HepG2 (cell line): Measurements from ENCODE around the gene RNASE8. TPM values are rescaled to one million over a fixed set of nuclear protein-coding genes. Genes with fewer than 3 reads are reported as not detected.

ENCODE experiments used
- HNRNPK ChIP-seq: fragments of 200-400 bp; formaldehyde crosslinking; IDR thresholded peaks from 2 replicates; pipeline ENCODE4 v1.6.1; 2018; ENCODE audit warnings: low read length, low read depth, moderate library complexity, mild to moderate bottlenecking; ENCODE audit not compliant: poor library complexity, severe bottlenecking
- HOMEZ ChIP-seq: IDR thresholded peaks from 2 replicates; pipeline ENCODE4 v1.6.1; 2016; ENCODE audit warnings: low read depth
- JUNB ChIP-seq: sonication (generic); formaldehyde crosslinking; IDR thresholded peaks from 2 replicates; pipeline ENCODE4 v1.8.0; 2022; ENCODE audit warnings: missing genetic modification reagents, mild to moderate bottlenecking, borderline replicate concordance
- KDM6A ChIP-seq: IDR thresholded peaks from 2 replicates; pipeline ENCODE4 v1.6.1; 2016; ENCODE audit warnings: low read depth
- MED8 ChIP-seq: sonication (generic); formaldehyde crosslinking; IDR thresholded peaks from 2 replicates; pipeline ENCODE4 v1.8.1; 2023; ENCODE audit warnings: mild to moderate bottlenecking, missing genetic modification reagents; ENCODE audit not compliant: insufficient replicate concordance
- POGZ ChIP-seq: sonication (generic); formaldehyde crosslinking; IDR thresholded peaks from 2 replicates; pipeline ENCODE4 v1.4.0; 2020; ENCODE audit warnings: mild to moderate bottlenecking, missing genetic modification reagents
- REXO4 ChIP-seq: sonication (generic); formaldehyde crosslinking; IDR thresholded peaks from 2 replicates; pipeline ENCODE4 v1.8.0; 2022; ENCODE audit warnings: missing genetic modification reagents, mild to moderate bottlenecking, borderline replicate concordance
- ZBTB7A ChIP-seq: sonication (generic); formaldehyde crosslinking; IDR thresholded peaks from 2 replicates; pipeline ENCODE4 v1.8.0; 2022; ENCODE audit warnings: mild to moderate bottlenecking, missing genetic modification reagents
- ZEB1 ChIP-seq: IDR thresholded peaks from 2 replicates; pipeline ENCODE4 v1.6.1; 2012; ENCODE audit warnings: mild to moderate bottlenecking, low read depth, inconsistent platforms; ENCODE audit not compliant: insufficient replicate concordance
- ZNF264 ChIP-seq: sonication (generic); formaldehyde crosslinking; IDR thresholded peaks from 2 replicates; pipeline ENCODE4 v1.4.0; 2020; ENCODE audit warnings: missing genetic modification reagents
- polyA plus RNA-seq, 8 experiments: library from polyadenylated mRNA; depleted of rRNA in 3 of 8; stranded (reverse) in 7 of 8; unstranded in 1 of 8; fragments of >200 nt; fragmentation: Illumina TruSeq in 4 of 8; extraction: Trizol in 4 of 8; gene quantifications; 2 replicates each; pipeline versions ENCODE4 v1.2.1 to v1.2.3, GENCODE V29; 2011 to 2016; ENCODE audit warnings: low read depth in 4 of 8, missing spikeins in 1 of 8, mixed read lengths in 1 of 8; ENCODE audit not compliant: insufficient read depth in 1 of 8
- total RNA-seq, 5 experiments: library from RNA; depleted of rRNA; stranded (reverse); fragments of >200 nt; fragmentation: Illumina TruSeq; extraction: Trizol; gene quantifications; 2 replicates each; pipeline ENCODE4 v1.2.3, GENCODE V29; 2016; ENCODE audit warnings: low read depth in 1 of 5
- TF ChIP-seq, protein P1 (sequence below): sonication (generic); formaldehyde crosslinking; IDR thresholded peaks from 2 replicates; pipeline ENCODE4 v1.5.0; 2020; ENCODE audit warnings: mild to moderate bottlenecking, missing genetic modification reagents, borderline replicate concordance
- TF ChIP-seq, protein P2 (sequence below), 2 experiments: sonication (generic) in 1 of 2; formaldehyde crosslinking in 1 of 2; IDR thresholded peaks; 2 replicates each; pipeline versions ENCODE4 v1.5.1 to v1.6.1; 2011 to 2020; ENCODE audit warnings: borderline replicate concordance in 1 of 2, low read depth in 1 of 2, low read length in 1 of 2, mild to moderate bottlenecking in 1 of 2, missing genetic modification reagents in 1 of 2, moderate library complexity in 1 of 2
- TF ChIP-seq, protein P3 (sequence below): sonication (generic); formaldehyde crosslinking; IDR thresholded peaks from 2 replicates; pipeline ENCODE4 v1.8.1; 2023; ENCODE audit warnings: missing genetic modification reagents, inconsistent platforms, borderline replicate concordance

Gene RNASE8
- total and polyA plus RNA-seq, 2 of the 13 experiments (the other 11 are each of a cell fraction or from before 2014, with no cell fraction given), result not detected

GRCh38 chr14:21092273-21093011 is 34.8 kb downstream of the RNASE8 start (continued):
- TF ChIP-seq, protein P1, sequence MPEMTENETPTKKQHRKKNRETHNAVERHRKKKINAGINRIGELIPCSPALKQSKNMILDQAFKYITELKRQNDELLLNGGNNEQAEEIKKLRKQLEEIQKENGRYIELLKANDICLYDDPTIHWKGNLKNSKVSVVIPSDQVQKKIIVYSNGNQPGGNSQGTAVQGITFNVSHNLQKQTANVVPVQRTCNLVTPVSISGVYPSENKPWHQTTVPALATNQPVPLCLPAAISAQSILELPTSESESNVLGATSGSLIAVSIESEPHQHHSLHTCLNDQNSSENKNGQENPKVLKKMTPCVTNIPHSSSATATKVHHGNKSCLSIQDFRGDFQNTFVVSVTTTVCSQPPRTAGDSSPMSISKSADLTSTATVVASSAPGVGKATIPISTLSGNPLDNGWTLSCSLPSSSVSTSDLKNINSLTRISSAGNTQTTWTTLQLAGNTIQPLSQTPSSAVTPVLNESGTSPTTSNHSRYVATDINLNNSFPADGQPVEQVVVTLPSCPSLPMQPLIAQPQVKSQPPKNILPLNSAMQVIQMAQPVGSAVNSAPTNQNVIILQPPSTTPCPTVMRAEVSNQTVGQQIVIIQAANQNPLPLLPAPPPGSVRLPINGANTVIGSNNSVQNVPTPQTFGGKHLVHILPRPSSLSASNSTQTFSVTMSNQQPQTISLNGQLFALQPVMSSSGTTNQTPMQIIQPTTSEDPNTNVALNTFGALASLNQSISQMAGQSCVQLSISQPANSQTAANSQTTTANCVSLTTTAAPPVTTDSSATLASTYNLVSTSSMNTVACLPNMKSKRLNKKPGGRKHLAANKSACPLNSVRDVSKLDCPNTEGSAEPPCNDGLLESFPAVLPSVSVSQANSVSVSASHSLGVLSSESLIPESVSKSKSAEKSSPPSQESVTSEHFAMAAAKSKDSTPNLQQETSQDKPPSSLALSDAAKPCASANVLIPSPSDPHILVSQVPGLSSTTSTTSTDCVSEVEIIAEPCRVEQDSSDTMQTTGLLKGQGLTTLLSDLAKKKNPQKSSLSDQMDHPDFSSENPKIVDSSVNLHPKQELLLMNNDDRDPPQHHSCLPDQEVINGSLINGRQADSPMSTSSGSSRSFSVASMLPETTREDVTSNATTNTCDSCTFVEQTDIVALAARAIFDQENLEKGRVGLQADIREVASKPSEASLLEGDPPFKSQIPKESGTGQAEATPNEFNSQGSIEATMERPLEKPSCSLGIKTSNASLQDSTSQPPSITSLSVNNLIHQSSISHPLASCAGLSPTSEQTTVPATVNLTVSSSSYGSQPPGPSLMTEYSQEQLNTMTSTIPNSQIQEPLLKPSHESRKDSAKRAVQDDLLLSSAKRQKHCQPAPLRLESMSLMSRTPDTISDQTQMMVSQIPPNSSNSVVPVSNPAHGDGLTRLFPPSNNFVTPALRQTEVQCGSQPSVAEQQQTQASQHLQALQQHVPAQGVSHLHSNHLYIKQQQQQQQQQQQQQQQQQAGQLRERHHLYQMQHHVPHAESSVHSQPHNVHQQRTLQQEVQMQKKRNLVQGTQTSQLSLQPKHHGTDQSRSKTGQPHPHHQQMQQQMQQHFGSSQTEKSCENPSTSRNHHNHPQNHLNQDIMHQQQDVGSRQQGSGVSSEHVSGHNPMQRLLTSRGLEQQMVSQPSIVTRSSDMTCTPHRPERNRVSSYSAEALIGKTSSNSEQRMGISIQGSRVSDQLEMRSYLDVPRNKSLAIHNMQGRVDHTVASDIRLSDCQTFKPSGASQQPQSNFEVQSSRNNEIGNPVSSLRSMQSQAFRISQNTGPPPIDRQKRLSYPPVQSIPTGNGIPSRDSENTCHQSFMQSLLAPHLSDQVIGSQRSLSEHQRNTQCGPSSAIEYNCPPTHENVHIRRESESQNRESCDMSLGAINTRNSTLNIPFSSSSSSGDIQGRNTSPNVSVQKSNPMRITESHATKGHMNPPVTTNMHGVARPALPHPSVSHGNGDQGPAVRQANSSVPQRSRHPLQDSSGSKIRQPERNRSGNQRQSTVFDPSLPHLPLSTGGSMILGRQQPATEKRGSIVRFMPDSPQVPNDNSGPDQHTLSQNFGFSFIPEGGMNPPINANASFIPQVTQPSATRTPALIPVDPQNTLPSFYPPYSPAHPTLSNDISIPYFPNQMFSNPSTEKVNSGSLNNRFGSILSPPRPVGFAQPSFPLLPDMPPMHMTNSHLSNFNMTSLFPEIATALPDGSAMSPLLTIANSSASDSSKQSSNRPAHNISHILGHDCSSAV (CRISPR knock-in tag), result 0 out of 2 replicates have a peak, but pooled peaks have one; percentile 84
- TF ChIP-seq REXO4 (CRISPR knock-in tag) (no peak), POGZ (peak; percentile 94), MED8 (CRISPR knock-in tag) (no peak), ZBTB7A (CRISPR knock-in tag) (no peak), HNRNPK (peak; percentile 80), ZNF264 (CRISPR knock-in tag) (no peak), ZEB1 (no peak), JUNB (CRISPR knock-in tag) (no peak), KDM6A (CRISPR knock-in tag) (no peak), HOMEZ (CRISPR knock-in tag) (0 out of 2 replicates have a peak, but pooled peaks have one; percentile 37)
- TF ChIP-seq, protein P2, sequence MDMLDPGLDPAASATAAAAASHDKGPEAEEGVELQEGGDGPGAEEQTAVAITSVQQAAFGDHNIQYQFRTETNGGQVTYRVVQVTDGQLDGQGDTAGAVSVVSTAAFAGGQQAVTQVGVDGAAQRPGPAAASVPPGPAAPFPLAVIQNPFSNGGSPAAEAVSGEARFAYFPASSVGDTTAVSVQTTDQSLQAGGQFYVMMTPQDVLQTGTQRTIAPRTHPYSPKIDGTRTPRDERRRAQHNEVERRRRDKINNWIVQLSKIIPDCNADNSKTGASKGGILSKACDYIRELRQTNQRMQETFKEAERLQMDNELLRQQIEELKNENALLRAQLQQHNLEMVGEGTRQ (IDR thresholded peaks at IDR 0.05; ENCODE audit: low read depth, low read length), result no peak
- TF ChIP-seq, protein P2 (CRISPR knock-in tag; IDR thresholded peaks at IDR 0.05; ENCODE audit: borderline replicate concordance), result no peak
- TF ChIP-seq, protein P3, sequence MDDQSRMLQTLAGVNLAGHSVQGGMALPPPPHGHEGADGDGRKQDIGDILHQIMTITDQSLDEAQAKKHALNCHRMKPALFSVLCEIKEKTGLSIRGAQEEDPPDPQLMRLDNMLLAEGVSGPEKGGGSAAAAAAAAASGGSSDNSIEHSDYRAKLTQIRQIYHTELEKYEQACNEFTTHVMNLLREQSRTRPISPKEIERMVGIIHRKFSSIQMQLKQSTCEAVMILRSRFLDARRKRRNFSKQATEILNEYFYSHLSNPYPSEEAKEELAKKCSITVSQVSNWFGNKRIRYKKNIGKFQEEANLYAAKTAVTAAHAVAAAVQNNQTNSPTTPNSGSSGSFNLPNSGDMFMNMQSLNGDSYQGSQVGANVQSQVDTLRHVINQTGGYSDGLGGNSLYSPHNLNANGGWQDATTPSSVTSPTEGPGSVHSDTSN, result no peak
